Lung (tissue), 12 donors: ENCODE measurements around the gene TFAM. TPM values are rescaled to one million over a fixed set of nuclear protein-coding genes. Genes with fewer than 3 reads are reported as not detected.

Experiments
- ATAC-seq: fragments of 200-7000 bp; cut with Tn5 transposase; one replicate; pipeline ENCODE4 v1.9.1; 2020; ENCODE audit warnings: moderate number of reproducible peaks; ENCODE audit not compliant: insufficient read depth, low FRiP score
- DNase-seq, 3 donors: peaks; one replicate each; pipeline ENCODE4 v3.0.0-alpha.2; 2013 to 2017
- H3K27ac ChIP-seq, 2 donors: one replicate each; pipeline ENCODE4 v1.5.1; 2013; ENCODE audit warnings: mild to moderate bottlenecking in 2 of 2, moderate library complexity in 2 of 2, control low read depth in 1 of 2, inconsistent platforms in 1 of 2, low read depth in 1 of 2, low read length in 1 of 2
- H3K27me3 ChIP-seq, 3 donors: one replicate each; pipeline ENCODE4 v1.5.1; 2013; ENCODE audit warnings: low read length in 2 of 3; ENCODE audit not compliant: control insufficient read depth in 3 of 3, insufficient read depth in 3 of 3
- H3K36me3 ChIP-seq, 4 donors: one replicate each; pipeline ENCODE4 v1.5.1; 2013; ENCODE audit warnings: low read length in 4 of 4, mild to moderate bottlenecking in 1 of 4, moderate library complexity in 1 of 4; ENCODE audit not compliant: control insufficient read depth in 4 of 4, insufficient read depth in 4 of 4
- H3K4me1 ChIP-seq, 5 donors: one replicate each; pipeline ENCODE4 v1.5.1; 2013; ENCODE audit warnings: low read length in 5 of 5, mild to moderate bottlenecking in 2 of 5, moderate library complexity in 1 of 5; ENCODE audit not compliant: control insufficient read depth in 5 of 5, insufficient read depth in 5 of 5
- H3K4me3 ChIP-seq: one replicate; pipeline ENCODE4 v1.5.1; 2013; ENCODE audit warnings: mild to moderate bottlenecking, control low read depth, moderate library complexity
- H3K9ac ChIP-seq, 2 donors: one replicate each; pipeline ENCODE4 v1.5.1; 2013; ENCODE audit warnings: low read length in 2 of 2, control low read depth in 1 of 2; ENCODE audit not compliant: insufficient read depth in 1 of 2
- H3K9me3 ChIP-seq, 4 donors: one replicate each; pipeline ENCODE4 v1.5.1; 2013; ENCODE audit warnings: low read length in 3 of 4, mild to moderate bottlenecking in 1 of 4, moderate library complexity in 1 of 4; ENCODE audit not compliant: control insufficient read depth in 4 of 4, insufficient read depth in 3 of 4
- WGBS, 2 donors: extraction: QIAGEN DNeasy Blood & Tissue Kit; methylation state at CpG; one replicate each; pipeline ENCODE4 v1.1.7; 2013; 5-methylcytosine and 5-hydroxymethylcytosine counted together
- polyA plus RNA-seq, 2 donors: library from polyadenylated mRNA; stranded (reverse); fragments of 200-250 nt; gene quantifications; one replicate each; pipeline ENCODE4 v1.2.1, GENCODE V29; 2013
- total RNA-seq, 2 donors: library from RNA; depleted of rRNA in 1 of 2; stranded (reverse); fragments of >200 nt in 1 of 2; gene quantifications; one replicate each; pipeline ENCODE4 v1.2.1, GENCODE V29; 2014 to 2021
- TF ChIP-seq, protein P1 (sequence below): IDR thresholded peaks from 2 replicates; pipeline ENCODE4 v1.5.1; 2012; ENCODE audit warnings: mild to moderate bottlenecking; ENCODE audit errors: control extremely low read depth, extremely low read depth
- donor health status: control.
- donor health status: control.
- donor health status: Bipolar disorder and iron deficiency.
- donor health status: healthy.
- donor health status: DM: yes; HTN: yes; CAD: no.

TFAM gene
- total and polyA plus RNA-seq, 4 donors: 5.9 to 27.0 (median 20.9) TPM

DNA sequence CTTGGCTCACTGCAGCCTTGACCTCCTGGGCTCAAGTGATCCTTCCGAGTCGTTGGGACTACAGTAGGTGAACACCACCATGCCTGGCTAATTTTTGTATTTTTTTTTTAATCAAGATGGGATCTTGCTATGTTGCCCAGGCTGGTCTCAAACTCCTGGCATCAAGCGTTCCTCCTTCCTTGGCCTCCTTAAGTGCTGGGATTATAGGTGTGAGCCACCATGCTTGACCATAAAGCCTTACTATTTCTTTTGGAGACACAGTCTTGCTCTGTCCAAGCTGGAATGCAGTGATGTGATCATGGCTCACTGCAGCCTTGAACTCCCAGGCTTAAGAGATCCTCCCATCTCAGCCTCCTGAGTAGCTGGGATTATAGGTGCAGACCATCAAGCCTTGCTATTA is 12.6 kb downstream of the TFAM start:
- WGBS, 2 donors: 96 to 98% methylated on average over 3 of the region's 3 CpGs
- no peak overlapping the region for H3K9ac ChIP-seq
- TF ChIP-seq, protein P1, sequence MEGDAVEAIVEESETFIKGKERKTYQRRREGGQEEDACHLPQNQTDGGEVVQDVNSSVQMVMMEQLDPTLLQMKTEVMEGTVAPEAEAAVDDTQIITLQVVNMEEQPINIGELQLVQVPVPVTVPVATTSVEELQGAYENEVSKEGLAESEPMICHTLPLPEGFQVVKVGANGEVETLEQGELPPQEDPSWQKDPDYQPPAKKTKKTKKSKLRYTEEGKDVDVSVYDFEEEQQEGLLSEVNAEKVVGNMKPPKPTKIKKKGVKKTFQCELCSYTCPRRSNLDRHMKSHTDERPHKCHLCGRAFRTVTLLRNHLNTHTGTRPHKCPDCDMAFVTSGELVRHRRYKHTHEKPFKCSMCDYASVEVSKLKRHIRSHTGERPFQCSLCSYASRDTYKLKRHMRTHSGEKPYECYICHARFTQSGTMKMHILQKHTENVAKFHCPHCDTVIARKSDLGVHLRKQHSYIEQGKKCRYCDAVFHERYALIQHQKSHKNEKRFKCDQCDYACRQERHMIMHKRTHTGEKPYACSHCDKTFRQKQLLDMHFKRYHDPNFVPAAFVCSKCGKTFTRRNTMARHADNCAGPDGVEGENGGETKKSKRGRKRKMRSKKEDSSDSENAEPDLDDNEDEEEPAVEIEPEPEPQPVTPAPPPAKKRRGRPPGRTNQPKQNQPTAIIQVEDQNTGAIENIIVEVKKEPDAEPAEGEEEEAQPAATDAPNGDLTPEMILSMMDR: no peak
- no peaks in the 10 kb centered on the region for H3K27me3 ChIP-seq
- H3K36me3 ChIP-seq: peaks cover 1 to 16% (median 10%) of the 10 kb centered on the region in 4 donors
- no peak overlapping the region for H3K4me3 ChIP-seq
- no peak overlapping the region for H3K27ac ChIP-seq
- no peaks in the 10 kb centered on the region for H3K4me1 ChIP-seq
- DNase-seq (no peak), ATAC-seq (no peak)
- no peaks in the 10 kb centered on the region for H3K9me3 ChIP-seq

DNA sequence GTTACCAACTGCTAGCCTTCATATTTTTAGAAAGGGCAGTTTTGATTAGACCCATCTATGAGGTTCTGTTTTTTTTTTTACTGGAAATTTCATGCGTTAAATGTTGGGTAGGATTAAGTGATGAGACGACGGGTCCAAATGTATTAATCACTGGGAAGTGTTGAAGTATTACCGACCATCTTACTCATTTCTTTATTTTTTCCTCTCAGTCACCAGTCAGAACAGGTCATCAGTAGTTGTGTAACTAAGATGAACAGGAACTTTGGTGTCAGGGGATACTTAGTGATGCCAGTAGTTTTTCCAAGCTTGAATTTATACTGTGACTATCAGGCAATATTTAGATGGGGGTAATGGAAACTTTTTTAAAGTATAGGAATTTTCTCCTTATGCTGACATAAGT is 14.2 kb downstream of the TFAM start:
- H3K36me3 ChIP-seq: peaks cover 1 to 12% (median 7%) of the 10 kb centered on the region in 4 donors
- ATAC-seq (no peak), DNase-seq (no peak)
- H3K9me3 ChIP-seq: no peaks in the 10 kb centered on the region
- TF ChIP-seq, protein P1: no peak
- H3K27ac ChIP-seq: no peak overlapping the region
- no peaks in the 10 kb centered on the region for H3K27me3 ChIP-seq
- H3K9ac ChIP-seq: no peak overlapping the region
- H3K4me3 ChIP-seq: no peak overlapping the region
- WGBS, 2 donors: 80 to 87% methylated on average over 4 of the region's 4 CpGs
- H3K4me1 ChIP-seq: no peaks in the 10 kb centered on the region

DNA sequence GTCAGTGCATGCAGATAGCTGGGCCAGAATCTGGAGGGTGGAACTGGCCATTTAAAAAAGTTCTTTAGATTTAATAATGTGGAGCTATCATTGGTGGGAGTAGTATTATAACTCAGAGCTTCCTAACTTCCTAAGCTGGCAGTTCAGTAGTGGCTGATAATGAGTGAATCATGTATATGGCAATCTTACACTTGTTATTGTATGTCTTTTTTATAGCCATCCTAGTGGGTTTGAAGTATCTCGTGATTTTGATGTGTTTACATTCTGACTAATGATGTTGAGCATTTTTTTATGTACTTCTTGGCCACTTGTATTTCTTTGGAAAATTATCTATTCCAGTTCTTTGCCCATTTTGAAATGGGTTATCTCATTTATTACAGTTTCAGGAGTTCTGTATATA is 15.4 kb downstream of the TFAM start:
- Histone ChIP-seq H3K9ac (no peak overlapping the region), H3K27ac (no peak overlapping the region), H3K27me3 (no peaks in the 10 kb centered on the region), H3K4me1 (no peaks in the 10 kb centered on the region), H3K9me3 (no peaks in the 10 kb centered on the region), H3K4me3 (no peak overlapping the region), H3K36me3 (peaks cover 1 to 5% (median 4%) of the 10 kb centered on the region in 4 donors)
- ATAC-seq (no peak), DNase-seq (no peak)
- TF ChIP-seq, protein P1: no peak
- 66 to 87% methylated on average over 1 of the region's 1 CpG for WGBS, 2 donors

DNA sequence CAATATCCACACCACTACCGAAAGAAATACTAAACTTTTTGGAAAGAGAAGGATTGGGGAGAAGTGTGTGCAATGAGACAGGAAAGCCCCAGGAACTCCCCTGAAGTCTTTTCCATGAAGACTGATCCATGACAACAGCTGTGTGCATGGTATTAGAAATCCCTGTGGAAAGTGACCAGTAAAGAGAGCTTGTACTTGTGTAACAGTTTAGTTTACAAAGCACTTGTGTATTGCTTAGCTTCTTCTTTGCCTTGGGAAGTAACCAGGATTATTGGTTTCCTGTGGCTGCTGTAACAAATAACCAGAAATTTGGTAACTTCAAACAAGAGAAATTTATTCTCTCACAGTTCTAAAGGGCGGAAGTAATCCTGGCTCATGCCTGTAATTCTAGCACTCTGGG is 18.8 kb downstream of the TFAM start:
- H3K27ac ChIP-seq: no peak overlapping the region
- WGBS, 2 donors: 71 to 96% methylated on average over 2 of the region's 2 CpGs
- TF ChIP-seq, protein P1: no peak
- H3K27me3 ChIP-seq: no peaks in the 10 kb centered on the region
- DNase-seq (no peak), ATAC-seq (no peak)
- no peak overlapping the region for H3K9ac ChIP-seq
- H3K4me1 ChIP-seq: no peaks in the 10 kb centered on the region
- H3K9me3 ChIP-seq: no peaks in the 10 kb centered on the region
- no peak overlapping the region for H3K4me3 ChIP-seq
- no peaks in the 10 kb centered on the region for H3K36me3 ChIP-seq
